Aorta (tissue), 5 donors: ENCODE data around the gene PTP4A1. TPM values are rescaled to one million over a fixed set of nuclear protein-coding genes. Genes with fewer than 3 reads are reported as not detected.
"Not testable (repeated sequence)": the region's sequence is repeated elsewhere in the genome, so short reads cannot be mapped to it uniquely, and the experiment has no call there.

Source experiments
- ATAC-seq: fragments of 200-7000 bp; cut with Tn5 transposase; one replicate; pipeline ENCODE4 v1.9.1; 2022; ENCODE audit warnings: moderate library complexity; ENCODE audit not compliant: low FRiP score
- DNase-seq, 2 donors: peaks; one replicate each; pipeline ENCODE4 v3.0.0-alpha.2; 2020
- H3K27ac ChIP-seq, 2 donors: one replicate each; pipeline ENCODE4 v1.5.1; 2013; ENCODE audit warnings: low read length in 2 of 2, mild to moderate bottlenecking in 2 of 2, moderate library complexity in 2 of 2, control low read depth in 1 of 2, inconsistent platforms in 1 of 2, low read depth in 1 of 2
- H3K27me3 ChIP-seq, 2 donors: one replicate each; pipeline ENCODE4 v1.6.1; 2013; ENCODE audit warnings: control low read depth in 1 of 2, low read length in 1 of 2, mild to moderate bottlenecking in 1 of 2, moderate library complexity in 1 of 2; ENCODE audit not compliant: insufficient read depth in 2 of 2, control insufficient read depth in 1 of 2
- H3K36me3 ChIP-seq, 2 donors: one replicate each; pipeline ENCODE4 v1.6.1; 2013; ENCODE audit warnings: control low read depth in 1 of 2, low read length in 1 of 2, mild to moderate bottlenecking in 1 of 2; ENCODE audit not compliant: insufficient read depth in 2 of 2, control insufficient read depth in 1 of 2
- H3K4me1 ChIP-seq, 2 donors: one replicate each; pipeline ENCODE4 v1.6.1; 2013; ENCODE audit warnings: low read length in 2 of 2, control low read depth in 1 of 2, mild to moderate bottlenecking in 1 of 2, moderate library complexity in 1 of 2; ENCODE audit not compliant: insufficient read depth in 2 of 2, control insufficient read depth in 1 of 2
- H3K4me3 ChIP-seq, 2 donors: one replicate each; pipeline ENCODE4 v1.5.1; 2013; ENCODE audit warnings: low read length in 2 of 2, control low read depth in 1 of 2, mild to moderate bottlenecking in 1 of 2
- H3K9me3 ChIP-seq: one replicate; pipeline ENCODE4 v1.6.1; 2013; ENCODE audit warnings: mild to moderate bottlenecking, low read length; ENCODE audit not compliant: control insufficient read depth
- WGBS, 2 donors: extraction: QIAGEN DNeasy Blood & Tissue Kit; methylation state at CpG; one replicate each; pipeline ENCODE4 v1.1.7; 2013; 5-methylcytosine and 5-hydroxymethylcytosine counted together
- intact Hi-C, 2 donors: fragments of 100-400 bp; cut with DNase I; formaldehyde crosslinking; loops; one replicate each; pipeline versions ENCODE4 v1.14.2 to v1.15.0; 2022
- polyA plus RNA-seq, 2 donors: library from polyadenylated mRNA; stranded (reverse); fragments of 200-250 nt; gene quantifications; one replicate each; pipeline ENCODE4 v1.2.3, GENCODE V29; 2013
- total RNA-seq, 2 donors: library from RNA; stranded (reverse); fragmentation: NEBNext Ultra II Directional; extraction: Animal tissue kit (Norgen Biotek cat#: 25700); gene quantifications; one replicate each; pipeline ENCODE4 v1.2.1, GENCODE V29; 2021
- donor health status: healthy with polysubstance abuse.
- donor health status: Bipolar disorder and iron deficiency.
- donor health status: DM: no; HTN: no; CAD: no.
- donor health status: DM: no; HTN: no; CAD: no.
- donor health status: DM: yes; HTN: yes; CAD: no.

Gene PTP4A1
- total and polyA plus RNA-seq, 4 donors, result 9.5 to 34.3 (median 24.5) TPM

DNA sequence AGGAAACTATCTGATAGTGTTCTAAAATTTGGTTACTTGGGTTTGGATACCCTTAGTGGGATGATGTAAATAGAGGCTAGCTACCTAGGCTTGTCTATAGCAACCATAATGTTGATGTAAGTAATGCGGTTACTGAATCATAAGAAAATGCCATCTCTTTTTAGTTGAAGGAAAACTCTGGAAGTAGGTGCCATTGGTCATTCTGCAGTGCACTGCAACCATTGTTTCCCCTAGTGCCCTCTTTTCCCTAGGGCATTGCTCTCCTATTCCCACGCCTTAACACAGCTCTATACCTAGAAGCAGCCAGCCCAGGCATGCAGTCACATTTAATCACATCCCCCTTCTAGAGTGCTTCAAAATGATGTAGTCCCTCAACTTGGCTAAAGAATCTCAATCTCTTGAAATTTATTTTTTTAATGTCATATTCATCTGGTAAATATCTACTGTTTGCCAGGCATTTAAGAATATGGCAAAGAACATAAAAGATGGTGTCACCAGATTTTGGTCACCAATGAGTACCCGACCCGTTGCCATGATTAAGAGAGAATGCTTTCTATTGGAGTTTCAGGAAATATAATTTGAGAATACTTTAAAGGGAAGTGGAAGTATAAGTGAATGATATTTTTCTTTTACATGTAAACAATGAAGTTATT, 10.4 kb downstream of the PTP4A1 start:
- 88 to 93% methylated on average over 4 of the region's 4 CpGs for WGBS, 2 donors
- ATAC-seq, result no peak

DNA sequence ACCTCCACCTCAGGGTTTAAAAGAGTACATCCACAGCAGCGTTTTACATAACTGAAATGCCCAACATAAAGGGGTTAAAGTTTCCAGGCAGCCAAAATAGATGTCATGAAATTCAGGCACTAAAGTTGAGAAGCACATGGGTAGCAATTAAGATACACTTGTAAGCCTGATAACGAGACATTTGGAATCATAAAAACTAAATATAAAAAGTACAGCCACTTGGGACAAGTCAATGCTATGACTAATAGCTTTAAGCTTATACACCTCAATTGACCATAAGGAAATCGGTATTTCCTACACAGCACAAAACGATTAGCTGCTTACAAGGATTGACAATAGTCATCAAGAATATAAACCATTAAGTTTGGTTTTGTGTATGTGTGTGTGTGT, 11.8 kb downstream of the PTP4A1 start:
- WGBS, 2 donors, result 81 to 83% methylated on average over 4 of the region's 4 CpGs
- Histone ChIP-seq H3K27ac (no peak overlapping the region), H3K9me3 (no peaks in the 10 kb centered on the region), H3K36me3 (peaks cover 0 to 2% of the 10 kb centered on the region in 2 donors), H3K4me3 (no peak overlapping the region), H3K27me3 (no peaks in the 10 kb centered on the region), H3K4me1 (no peaks in the 10 kb centered on the region)
- intact Hi-C loops, result no loop called here
- DNase-seq (no peak), ATAC-seq (no peak)

More for the DNA sequence above, 10.4 kb downstream of the PTP4A1 start:
- peaks cover 0 to 2% of the 10 kb centered on the region in 2 donors for H3K36me3 ChIP-seq
- H3K9me3 ChIP-seq, result no peaks in the 10 kb centered on the region
- DNase-seq, result no peak
- H3K27me3 ChIP-seq, result no peaks in the 10 kb centered on the region
- H3K27ac ChIP-seq, result no peak overlapping the region
- H3K4me1 ChIP-seq, result no peaks in the 10 kb centered on the region
- intact Hi-C loops, result no loop called here
- H3K4me3 ChIP-seq, result no peak overlapping the region

DNA sequence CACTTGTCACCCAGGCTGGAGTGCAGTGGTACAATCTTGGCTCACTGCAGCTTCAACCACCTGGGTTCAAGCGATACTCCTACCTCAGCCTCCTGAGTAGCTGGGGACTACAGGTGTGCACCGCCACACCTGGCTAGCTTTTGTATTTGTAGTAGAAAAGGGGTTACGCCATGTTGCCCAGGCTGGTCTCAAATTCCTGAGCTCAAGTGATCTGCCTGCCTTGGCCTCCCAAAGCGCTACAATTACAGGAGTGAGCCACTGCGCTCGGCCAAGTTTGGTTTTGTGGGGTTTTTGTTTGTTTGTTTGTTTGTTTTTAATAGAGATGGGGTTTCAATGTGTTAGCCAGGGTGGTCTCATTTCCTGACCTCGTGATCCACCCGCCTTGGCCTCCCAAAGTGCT, 12.3 kb downstream of the PTP4A1 start:
- peaks cover 0 to 2% of the 10 kb centered on the region in 2 donors for H3K36me3 ChIP-seq
- no peaks in the 10 kb centered on the region for H3K4me1 ChIP-seq
- H3K27ac ChIP-seq, result no peak overlapping the region
- ATAC-seq (no peak), DNase-seq (no peak)
- intact Hi-C loops, result no loop called here
- H3K9me3 ChIP-seq, result no peaks in the 10 kb centered on the region
- no peak overlapping the region for H3K4me3 ChIP-seq
- 95% methylated on average over 8 of the region's 8 CpGs for WGBS, 2 donors
- no peaks in the 10 kb centered on the region for H3K27me3 ChIP-seq

DNA sequence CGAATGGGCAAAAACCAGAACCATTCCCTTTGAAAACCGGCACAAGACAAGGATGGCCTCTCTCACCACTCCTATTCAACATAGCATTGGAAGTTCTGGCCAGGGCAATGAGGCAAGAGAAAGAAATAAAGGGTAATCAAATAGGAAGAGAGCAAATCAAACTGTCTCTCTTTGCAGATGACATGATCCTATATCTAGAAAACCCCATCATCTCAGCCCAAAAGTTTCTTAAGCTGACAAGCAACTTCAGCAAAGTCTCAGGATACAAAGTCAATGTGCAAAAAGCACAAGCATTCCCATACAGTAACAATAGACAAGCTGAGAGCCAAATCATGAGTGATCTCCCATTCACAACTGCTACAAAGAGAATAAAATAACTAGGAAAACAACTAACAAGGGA, 13.4 kb downstream of the PTP4A1 start:
- H3K36me3 ChIP-seq, ATAC-seq, DNase-seq, H3K4me3 ChIP-seq, H3K9me3 ChIP-seq, H3K27me3 ChIP-seq, H3K27ac ChIP-seq, H3K4me1 ChIP-seq, intact Hi-C loops: not testable (repeated sequence)
- 85 to 95% methylated on average over 2 of the region's 2 CpGs for WGBS, 2 donors

DNA sequence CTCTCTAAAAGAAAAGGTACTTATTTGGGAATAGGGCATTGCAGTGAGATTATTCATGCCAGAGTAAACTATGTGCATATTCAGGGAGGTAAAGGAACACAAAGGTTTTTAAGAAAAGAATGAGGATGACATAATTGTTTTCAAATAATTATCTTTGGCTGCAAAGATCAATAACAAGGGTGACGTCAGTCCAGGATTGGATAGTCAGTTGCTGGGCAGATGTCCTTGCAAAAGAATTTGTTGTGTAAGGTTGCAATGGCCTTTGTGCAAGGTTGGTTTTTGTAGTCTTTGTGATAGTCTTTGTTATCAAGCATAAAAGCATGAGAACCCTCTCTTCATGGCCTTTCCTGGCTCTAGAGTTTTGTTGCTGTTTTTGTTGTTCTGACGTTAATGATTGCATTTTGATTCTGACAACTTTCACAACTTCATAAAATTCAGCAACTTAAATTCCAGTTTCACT, 17.7 kb downstream of the PTP4A1 start:
- DNase-seq (no peak), ATAC-seq (no peak)
- Histone ChIP-seq H3K4me1 (no peaks in the 10 kb centered on the region), H3K27ac (no peak overlapping the region), H3K4me3 (no peak overlapping the region), H3K27me3 (no peaks in the 10 kb centered on the region), H3K36me3 (no peaks in the 10 kb centered on the region), H3K9me3 (no peaks in the 10 kb centered on the region)
- intact Hi-C loops, result no loop called here
- 68 to 70% methylated on average over 2 of the region's 2 CpGs for WGBS, 2 donors

DNA sequence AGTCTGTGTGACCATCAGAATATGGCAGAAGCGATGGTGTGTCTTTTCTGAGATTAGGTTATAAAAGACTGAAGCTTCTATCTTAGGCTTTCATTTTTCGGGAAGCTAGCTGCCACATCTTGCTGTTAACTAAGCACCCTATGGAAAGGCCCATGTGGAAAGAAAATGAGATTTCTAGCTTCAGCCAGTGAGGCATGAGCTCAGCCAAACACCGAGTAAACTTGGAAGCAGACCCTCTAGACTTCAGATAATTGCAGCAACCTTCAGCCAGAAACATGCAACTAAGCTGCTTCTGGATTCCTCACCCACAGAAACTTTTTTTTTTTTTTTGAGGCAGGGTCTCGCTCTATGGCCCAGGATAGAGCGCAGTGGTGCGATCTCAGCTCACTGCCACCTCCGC, 20.6 kb downstream of the PTP4A1 start:
- Histone ChIP-seq H3K27me3 (no peaks in the 10 kb centered on the region), H3K4me1 (no peaks in the 10 kb centered on the region), H3K4me3 (no peak overlapping the region), H3K9me3 (no peaks in the 10 kb centered on the region), H3K36me3 (no peaks in the 10 kb centered on the region), H3K27ac (no peak overlapping the region)
- DNase-seq (no peak), ATAC-seq (no peak)
- intact Hi-C loops, result no loop called here
- WGBS, 2 donors, result 86 to 87% methylated on average over 7 of the region's 7 CpGs

DNA sequence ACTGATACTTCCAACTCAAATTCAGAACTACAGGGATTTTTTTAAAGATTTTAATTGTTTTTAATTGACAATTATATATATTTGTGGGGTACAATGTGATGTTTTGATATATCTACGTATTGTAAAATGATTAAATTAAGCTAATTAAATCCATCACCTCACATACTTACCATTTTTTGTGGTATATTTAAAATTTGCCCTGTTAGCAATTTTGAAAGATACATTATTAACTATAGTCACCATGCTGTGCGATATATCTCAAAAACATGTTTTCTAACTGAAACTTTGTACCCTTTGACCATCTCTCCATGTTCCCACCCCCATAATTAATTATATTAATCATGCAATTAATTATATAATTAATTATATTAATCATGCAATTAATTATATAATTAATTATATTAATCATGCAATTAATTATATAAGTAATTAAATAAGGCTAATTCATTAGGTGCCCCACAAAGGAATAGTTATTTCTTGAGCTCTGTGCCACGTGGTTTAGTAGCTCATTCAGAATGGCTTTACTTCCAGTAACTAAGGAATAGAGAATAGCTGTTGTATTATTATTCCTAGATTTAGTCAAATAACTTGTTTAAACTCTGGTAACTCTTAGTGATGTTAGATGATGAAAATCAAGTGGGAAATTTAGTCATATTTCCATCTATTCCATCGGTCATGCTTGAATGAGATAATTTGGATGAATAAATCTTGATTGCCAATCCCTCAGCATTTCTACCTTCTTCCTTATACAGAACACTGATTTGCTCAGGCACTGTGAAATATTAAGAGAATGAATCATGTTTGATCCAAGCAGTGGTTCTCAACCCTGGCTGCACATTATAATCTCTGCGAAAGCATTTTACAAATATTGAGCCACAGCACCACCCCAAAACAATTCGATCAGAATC, 25.1 kb downstream of the PTP4A1 start:
- intact Hi-C loops, result loop anchor here (2.0 to 5.0 kb wide), 3 partner anchors 165 to 245 kb away; no protein-coding TSS in a partner anchor
- Histone ChIP-seq H3K36me3 (no peaks in the 10 kb centered on the region), H3K4me3 (peak overlapping the region in 1 of 2 donors; percentile 56), H3K9me3 (no peaks in the 10 kb centered on the region), H3K27ac (no peak overlapping the region), H3K4me1 (no peaks in the 10 kb centered on the region), H3K27me3 (no peaks in the 10 kb centered on the region)
- DNase-seq (no peak), ATAC-seq (no peak)
- WGBS, 2 donors, result 44 to 45% methylated on average over 6 of the region's 6 CpGs

DNA sequence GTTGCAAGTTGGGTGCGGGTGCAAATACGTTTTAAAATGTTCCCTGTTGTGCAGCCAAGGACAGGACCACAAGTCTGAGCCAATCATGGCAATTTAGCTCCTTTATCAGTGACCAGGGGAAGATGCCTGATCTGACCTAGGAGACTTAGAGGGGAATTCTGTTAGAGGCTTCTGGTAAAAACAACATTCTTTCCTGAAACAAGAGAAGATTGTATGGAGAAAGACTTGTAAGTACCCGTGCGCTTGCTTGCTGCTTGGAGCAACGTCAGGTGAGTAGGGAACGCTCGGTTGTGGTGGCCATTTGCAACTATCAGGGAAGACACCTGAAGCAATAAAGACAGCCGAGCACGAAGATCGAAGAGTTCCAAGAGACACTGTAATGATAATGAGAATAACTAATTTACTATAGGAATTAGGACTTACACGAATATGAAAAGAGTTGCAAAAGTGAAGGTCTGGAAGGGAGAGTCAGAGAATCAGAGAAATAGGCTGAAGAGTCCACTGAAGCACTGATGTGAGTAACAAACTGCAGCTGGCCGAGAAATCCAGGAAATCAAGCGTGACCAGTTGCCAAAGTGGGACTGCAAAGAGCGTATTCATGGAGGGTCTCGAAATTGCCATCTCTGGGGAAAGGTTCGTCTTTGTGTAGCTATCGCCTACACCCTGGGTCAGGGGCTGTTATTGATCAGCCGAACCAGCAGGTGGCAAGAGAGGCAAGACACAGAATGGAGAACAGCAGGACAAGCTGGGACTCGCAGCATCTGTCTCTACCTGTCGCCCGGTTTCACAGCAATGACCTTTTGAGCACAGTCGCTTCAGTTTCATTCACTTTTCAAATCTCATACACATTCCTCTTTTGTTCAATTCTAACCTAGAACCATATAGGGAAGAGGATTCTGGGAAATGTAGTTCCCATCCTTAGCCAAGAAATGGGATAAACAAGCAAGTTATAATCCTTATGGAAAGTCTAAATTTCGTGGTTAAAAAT, 26.1 kb downstream of the PTP4A1 start:
- Histone ChIP-seq H3K4me3 (peak overlapping the region; percentile 33 to 56), H3K9me3 (no peaks in the 10 kb centered on the region), H3K36me3 (no peaks in the 10 kb centered on the region), H3K4me1 (no peaks in the 10 kb centered on the region), H3K27ac (no peak overlapping the region), H3K27me3 (no peaks in the 10 kb centered on the region)
- intact Hi-C loops, result loop anchor here (2.0 to 5.0 kb wide), 3 partner anchors 164 to 246 kb away; no protein-coding TSS in a partner anchor
- ATAC-seq (peak; percentile 91), DNase-seq (peak in 1 of 2 donors; percentile 72)
- WGBS, 2 donors, result 1% methylated on average over 23 of the region's 23 CpGs
